Type B pancreatic cell (in vitro differentiated cells): ENCODE data around the gene RPS6KA5. TPM values are rescaled to one million over a fixed set of nuclear protein-coding genes. Genes with fewer than 3 reads are reported as not detected.

Experiments
- DNase-seq: peaks from one replicate; pipeline ENCODE4 v3.0.0; 2021; ENCODE audit warnings: mixed read lengths; ENCODE audit not compliant: unreplicated experiment; ENCODE audit errors: extremely low spot score
- H3K27ac Mint-ChIP-seq: 2 replicates; pipeline ENCODE4 v1.8.0; 2021; ENCODE audit warnings: mild to moderate bottlenecking, mixed read lengths
- H3K27me3 Mint-ChIP-seq: 2 replicates; pipeline ENCODE4 v1.8.0; 2021; ENCODE audit warnings: mixed read lengths
- H3K36me3 Mint-ChIP-seq: 2 replicates; pipeline ENCODE4 v1.8.0; 2021; ENCODE audit warnings: mixed read lengths
- H3K4me1 Mint-ChIP-seq: one replicate; pipeline ENCODE4 v1.8.0; 2021; ENCODE audit warnings: mixed read lengths; ENCODE audit not compliant: unreplicated experiment
- H3K4me3 Mint-ChIP-seq: 2 replicates; pipeline ENCODE4 v1.8.0; 2021; ENCODE audit warnings: mild to moderate bottlenecking, mixed read lengths
- H3K9me3 Mint-ChIP-seq: 2 replicates; pipeline ENCODE4 v1.8.0; 2021; ENCODE audit warnings: mixed read lengths
- total RNA-seq: library from RNA; stranded (reverse); gene quantifications from 2 replicates; pipeline ENCODE4 v1.2.1, GENCODE V29; 2021; ENCODE audit warnings: low replicate concordance
- TF ChIP-seq, protein P1 (sequence below): fragments of 200-600 bp; sonication (generic); conservative IDR thresholded peaks from 2 replicates; pipeline ENCODE4 v1.5.0; 2021; ENCODE audit warnings: antibody characterized with exemption, mild to moderate bottlenecking

RPS6KA5 gene
- total RNA-seq, 1 donor from 2014 or later: 7.4 TPM

- DNase-seq: no peak
- no peaks in the 10 kb centered on the region for H3K27me3 Mint-ChIP-seq
- TF ChIP-seq, protein P1, sequence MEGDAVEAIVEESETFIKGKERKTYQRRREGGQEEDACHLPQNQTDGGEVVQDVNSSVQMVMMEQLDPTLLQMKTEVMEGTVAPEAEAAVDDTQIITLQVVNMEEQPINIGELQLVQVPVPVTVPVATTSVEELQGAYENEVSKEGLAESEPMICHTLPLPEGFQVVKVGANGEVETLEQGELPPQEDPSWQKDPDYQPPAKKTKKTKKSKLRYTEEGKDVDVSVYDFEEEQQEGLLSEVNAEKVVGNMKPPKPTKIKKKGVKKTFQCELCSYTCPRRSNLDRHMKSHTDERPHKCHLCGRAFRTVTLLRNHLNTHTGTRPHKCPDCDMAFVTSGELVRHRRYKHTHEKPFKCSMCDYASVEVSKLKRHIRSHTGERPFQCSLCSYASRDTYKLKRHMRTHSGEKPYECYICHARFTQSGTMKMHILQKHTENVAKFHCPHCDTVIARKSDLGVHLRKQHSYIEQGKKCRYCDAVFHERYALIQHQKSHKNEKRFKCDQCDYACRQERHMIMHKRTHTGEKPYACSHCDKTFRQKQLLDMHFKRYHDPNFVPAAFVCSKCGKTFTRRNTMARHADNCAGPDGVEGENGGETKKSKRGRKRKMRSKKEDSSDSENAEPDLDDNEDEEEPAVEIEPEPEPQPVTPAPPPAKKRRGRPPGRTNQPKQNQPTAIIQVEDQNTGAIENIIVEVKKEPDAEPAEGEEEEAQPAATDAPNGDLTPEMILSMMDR: no peak
These were observed 207.3 kb downstream of the RPS6KA5 start for GRCh38 chr14:90853116-90853515.

GRCh38 chr14:90851327-90852036 is 209.0 kb downstream of the RPS6KA5 start:
- peaks cover 8% of the 10 kb centered on the region for H3K4me1 Mint-ChIP-seq
- DNase-seq: no peak
- no peaks in the 10 kb centered on the region for H3K36me3 Mint-ChIP-seq
- H3K27ac Mint-ChIP-seq: no peak overlapping the region
- no peaks in the 10 kb centered on the region for H3K9me3 Mint-ChIP-seq
- H3K4me3 Mint-ChIP-seq: no peak overlapping the region
- H3K27me3 Mint-ChIP-seq: no peaks in the 10 kb centered on the region
- TF ChIP-seq, protein P1: no peak

More at GRCh38 chr14:90853116-90853515, 207.3 kb downstream of the RPS6KA5 start:
- Mint-ChIP-seq H3K4me1 (peaks cover 8% of the 10 kb centered on the region), H3K27ac (no peak overlapping the region), H3K36me3 (no peaks in the 10 kb centered on the region), H3K4me3 (no peak overlapping the region), H3K9me3 (no peaks in the 10 kb centered on the region)

DNA sequence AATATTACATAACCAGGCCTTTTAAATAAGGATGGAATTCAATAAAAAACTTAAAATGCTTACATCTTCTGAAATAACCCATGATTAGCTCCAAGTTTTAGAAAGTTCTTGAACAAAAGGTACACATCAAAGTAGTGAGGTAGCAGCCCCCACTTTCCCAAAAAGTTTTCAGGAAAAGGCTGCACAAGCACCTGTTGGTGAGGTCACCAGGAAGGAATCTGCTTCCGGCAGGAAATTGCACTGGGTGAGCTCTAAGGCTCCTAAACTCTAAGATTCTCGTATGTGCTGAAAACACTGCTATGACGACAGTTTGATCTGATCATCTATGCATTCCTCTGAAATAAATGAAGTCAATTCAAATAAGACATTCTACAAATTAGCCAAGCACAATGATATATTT is 210.0 kb downstream of the RPS6KA5 start:
- no peak for DNase-seq
- H3K4me3 Mint-ChIP-seq: no peak overlapping the region
- H3K36me3 Mint-ChIP-seq: no peaks in the 10 kb centered on the region
- TF ChIP-seq, protein P1: no peak
- peaks cover 8% of the 10 kb centered on the region for H3K4me1 Mint-ChIP-seq
- no peaks in the 10 kb centered on the region for H3K9me3 Mint-ChIP-seq
- H3K27me3 Mint-ChIP-seq: no peaks in the 10 kb centered on the region
- no peak overlapping the region for H3K27ac Mint-ChIP-seq

DNA sequence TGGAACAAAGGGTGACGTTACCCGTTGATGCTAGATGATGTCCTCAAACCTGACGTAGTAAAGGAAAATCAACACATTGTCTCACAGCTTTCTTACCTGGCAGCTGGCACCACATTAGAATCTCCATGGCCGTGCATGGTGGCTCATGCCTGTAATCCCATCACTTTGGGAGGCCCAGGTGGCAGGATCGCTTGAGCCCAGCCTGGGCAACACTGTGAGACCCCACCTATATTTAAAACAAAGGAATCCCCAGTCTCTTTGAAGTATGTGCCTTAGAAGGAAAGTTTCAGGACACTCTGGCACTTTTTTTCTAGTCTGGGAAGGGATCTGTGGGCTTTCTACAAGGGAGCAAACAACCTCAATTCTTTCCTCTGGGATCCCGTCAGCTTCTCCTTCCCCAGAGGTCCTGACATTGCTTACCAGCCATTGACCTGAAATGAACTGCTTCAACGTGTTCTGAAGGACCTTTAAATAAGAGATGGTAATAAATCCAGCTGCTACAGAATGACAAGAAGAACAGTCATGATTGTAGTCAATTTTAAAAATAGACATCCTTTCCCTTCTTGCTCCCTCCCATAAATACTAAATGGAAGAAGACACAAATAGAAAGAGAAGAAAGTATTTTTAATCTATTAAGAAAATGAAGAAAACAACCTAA is 210.5 kb downstream of the RPS6KA5 start:
- H3K27ac Mint-ChIP-seq: no peak overlapping the region

DNA sequence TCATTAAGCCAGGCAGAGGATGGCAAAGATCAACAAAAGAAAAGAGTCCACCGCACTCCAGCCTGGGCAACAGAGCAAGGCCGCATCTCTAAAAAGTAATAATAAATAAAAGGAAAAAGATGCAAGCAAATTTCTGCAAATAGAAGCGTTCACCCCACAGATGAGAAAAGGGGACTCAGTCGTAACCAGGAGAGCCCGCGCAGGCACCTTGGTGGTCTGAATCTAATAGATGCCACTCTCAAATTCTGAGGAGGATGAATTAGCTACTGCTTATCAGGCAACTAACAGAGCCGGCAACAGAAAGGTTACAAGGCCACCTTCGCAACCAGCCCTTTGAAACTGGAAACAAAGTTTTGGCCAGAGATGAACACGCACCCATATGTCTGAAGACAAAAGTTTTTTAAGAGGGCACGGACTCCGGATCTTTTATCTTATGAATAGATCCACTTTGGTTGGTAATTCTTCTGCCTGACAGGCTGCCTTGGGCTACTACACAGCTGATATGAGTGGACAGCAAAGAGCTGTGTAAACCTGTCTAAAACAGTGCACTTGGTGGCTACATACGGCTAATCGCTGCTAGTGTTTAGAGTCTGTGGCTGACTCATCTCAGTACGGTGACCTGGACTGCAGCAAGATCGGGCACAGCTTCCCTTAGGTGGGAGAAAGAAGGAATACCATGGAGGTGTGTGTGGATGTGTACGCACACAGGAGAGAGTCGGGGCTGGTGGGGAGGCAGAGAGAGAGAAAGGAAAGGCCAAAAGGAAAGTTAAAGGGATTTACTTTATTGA is 211.3 kb downstream of the RPS6KA5 start:
- H3K27me3 Mint-ChIP-seq: no peaks in the 10 kb centered on the region
- no peaks in the 10 kb centered on the region for H3K9me3 Mint-ChIP-seq
- H3K4me1 Mint-ChIP-seq: peaks cover 8% of the 10 kb centered on the region
- no peak overlapping the region for H3K4me3 Mint-ChIP-seq
- TF ChIP-seq, protein P1: no peak
- H3K27ac Mint-ChIP-seq: no peak overlapping the region
- no peaks in the 10 kb centered on the region for H3K36me3 Mint-ChIP-seq
- DNase-seq: no peak

More for the DNA sequence above, 210.5 kb downstream of the RPS6KA5 start:
- no peak for DNase-seq
- H3K36me3 Mint-ChIP-seq: no peaks in the 10 kb centered on the region
- H3K4me1 Mint-ChIP-seq: peaks cover 8% of the 10 kb centered on the region
- no peaks in the 10 kb centered on the region for H3K9me3 Mint-ChIP-seq
- H3K27me3 Mint-ChIP-seq: no peaks in the 10 kb centered on the region
- TF ChIP-seq, protein P1: no peak
- no peak overlapping the region for H3K4me3 Mint-ChIP-seq
